ENCODE results near the gene DLGAP3. TPM values are rescaled to one million over a fixed set of nuclear protein-coding genes. Genes with fewer than 3 reads are reported as not detected.

DLGAP3 gene
- polyA plus RNA-seq = under 1 TPM; 0.10 to 0.11 TPM

GRCh38 chr1:34929497-34929852, at the start of gene DLGAP3:
Gene DLGAP3 (minus strand): TSS chr1:34929650. CDS start chr1:34905383, 24,267 bp downstream.
- peaks cover 5 to 32% of the 10 kb centered on the region in 2 donors for H3K27me3 ChIP-seq (ENCODE audit: control insufficient read depth in 1 of 2, insufficient read depth in 2 of 2, low read length in 2 of 2)
- WGBS, 2 donors = 1% methylated on average over 21 to 50 of the region's 50 CpGs
- no peaks in the 10 kb centered on the region for H3K9me3 ChIP-seq (ENCODE audit: control insufficient read depth in 2 of 2, insufficient read depth in 1 of 2, low read depth in 1 of 2, low read length in 1 of 2)
- H3K4me3 ChIP-seq (ENCODE audit: low read depth in 1 of 2, low read length in 2 of 2) = peak within 1 kb of the TSS in 1 of 2 donors; percentile 58
- H3K4me1 ChIP-seq (ENCODE audit: control insufficient read depth in 2 of 2, insufficient read depth in 2 of 2, low read length in 1 of 2) = peaks cover 0 to 6% of the 10 kb centered on the region in 2 donors
- no peaks in the 10 kb centered on the region for H3K36me3 ChIP-seq (ENCODE audit: control insufficient read depth in 2 of 2, insufficient read depth in 2 of 2, low read length in 1 of 2)
- H3K27ac ChIP-seq (ENCODE audit: low read depth in 2 of 2, low read length in 1 of 2) = no peak within 1 kb of the TSS

DNA sequence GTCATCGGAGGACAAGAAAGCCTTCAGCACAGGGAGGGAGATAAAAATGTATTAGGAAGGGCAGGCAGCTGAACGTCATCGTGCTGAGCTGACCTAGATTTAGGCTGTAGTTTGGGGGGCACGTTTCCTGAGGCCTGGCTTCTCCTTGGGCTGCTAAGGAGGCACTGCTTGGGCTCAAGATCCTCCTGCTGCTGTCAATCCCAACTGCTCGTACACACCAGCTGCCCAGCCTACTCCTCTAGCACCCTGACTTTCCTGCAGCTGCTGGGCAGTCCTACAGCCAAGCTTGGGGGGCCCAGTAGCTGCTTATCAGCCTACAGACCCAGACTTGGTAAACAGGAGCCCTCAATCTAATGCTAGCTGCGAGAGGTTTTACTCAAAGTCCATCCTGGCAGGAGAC, 49.5 kb upstream of the DLGAP3 start:
- Histone ChIP-seq H3K36me3 (ENCODE audit: control insufficient read depth in 2 of 2, insufficient read depth in 2 of 2, low read length in 1 of 2) (peaks cover 0 to 4% of the 10 kb centered on the region in 2 donors), H3K9me3 (ENCODE audit: control insufficient read depth in 2 of 2, insufficient read depth in 1 of 2, low read depth in 1 of 2, low read length in 1 of 2) (no peaks in the 10 kb centered on the region), H3K27ac (ENCODE audit: low read depth in 2 of 2, low read length in 1 of 2) (no peak overlapping the region), H3K27me3 (ENCODE audit: control insufficient read depth in 1 of 2, insufficient read depth in 2 of 2, low read length in 2 of 2) (no peaks in the 10 kb centered on the region), H3K4me1 (ENCODE audit: control insufficient read depth in 2 of 2, insufficient read depth in 2 of 2, low read length in 1 of 2) (peaks cover 0 to 4% of the 10 kb centered on the region in 2 donors), H3K4me3 (ENCODE audit: low read depth in 1 of 2, low read length in 2 of 2) (no peak overlapping the region)
- WGBS, 2 donors = 65 to 69% methylated on average over 6 of the region's 6 CpGs

- WGBS, 2 donors = 97 to 100% methylated on average over 2 of the region's 2 CpGs
- H3K4me1 ChIP-seq (ENCODE audit: control insufficient read depth in 2 of 2, insufficient read depth in 2 of 2, low read length in 1 of 2) = no peaks in the 10 kb centered on the region
- no peaks in the 10 kb centered on the region for H3K27me3 ChIP-seq (ENCODE audit: control insufficient read depth in 1 of 2, insufficient read depth in 2 of 2, low read length in 2 of 2)
- peaks cover 0 to 4% of the 10 kb centered on the region in 2 donors for H3K36me3 ChIP-seq (ENCODE audit: control insufficient read depth in 2 of 2, insufficient read depth in 2 of 2, low read length in 1 of 2)
- no peak overlapping the region for H3K4me3 ChIP-seq (ENCODE audit: low read depth in 1 of 2, low read length in 2 of 2)
- no peaks in the 10 kb centered on the region for H3K9me3 ChIP-seq (ENCODE audit: control insufficient read depth in 2 of 2, insufficient read depth in 1 of 2, low read depth in 1 of 2, low read length in 1 of 2)
- H3K27ac ChIP-seq (ENCODE audit: low read depth in 2 of 2, low read length in 1 of 2) = no peak overlapping the region
Measured at GRCh38 chr1:34977858-34978257, 48.4 kb upstream of the DLGAP3 start.

GRCh38 chr1:34977210-34977471, 47.7 kb upstream of the DLGAP3 start:
- Histone ChIP-seq H3K27ac (ENCODE audit: low read depth in 2 of 2, low read length in 1 of 2) (no peak overlapping the region), H3K4me1 (ENCODE audit: control insufficient read depth in 2 of 2, insufficient read depth in 2 of 2, low read length in 1 of 2) (no peaks in the 10 kb centered on the region), H3K4me3 (ENCODE audit: low read depth in 1 of 2, low read length in 2 of 2) (no peak overlapping the region), H3K36me3 (ENCODE audit: control insufficient read depth in 2 of 2, insufficient read depth in 2 of 2, low read length in 1 of 2) (peaks cover 0 to 4% of the 10 kb centered on the region in 2 donors), H3K27me3 (ENCODE audit: control insufficient read depth in 1 of 2, insufficient read depth in 2 of 2, low read length in 2 of 2) (no peaks in the 10 kb centered on the region), H3K9me3 (ENCODE audit: control insufficient read depth in 2 of 2, insufficient read depth in 1 of 2, low read depth in 1 of 2, low read length in 1 of 2) (no peaks in the 10 kb centered on the region)
- 89 to 91% methylated on average over 13 of the region's 13 CpGs for WGBS, 2 donors

DNA sequence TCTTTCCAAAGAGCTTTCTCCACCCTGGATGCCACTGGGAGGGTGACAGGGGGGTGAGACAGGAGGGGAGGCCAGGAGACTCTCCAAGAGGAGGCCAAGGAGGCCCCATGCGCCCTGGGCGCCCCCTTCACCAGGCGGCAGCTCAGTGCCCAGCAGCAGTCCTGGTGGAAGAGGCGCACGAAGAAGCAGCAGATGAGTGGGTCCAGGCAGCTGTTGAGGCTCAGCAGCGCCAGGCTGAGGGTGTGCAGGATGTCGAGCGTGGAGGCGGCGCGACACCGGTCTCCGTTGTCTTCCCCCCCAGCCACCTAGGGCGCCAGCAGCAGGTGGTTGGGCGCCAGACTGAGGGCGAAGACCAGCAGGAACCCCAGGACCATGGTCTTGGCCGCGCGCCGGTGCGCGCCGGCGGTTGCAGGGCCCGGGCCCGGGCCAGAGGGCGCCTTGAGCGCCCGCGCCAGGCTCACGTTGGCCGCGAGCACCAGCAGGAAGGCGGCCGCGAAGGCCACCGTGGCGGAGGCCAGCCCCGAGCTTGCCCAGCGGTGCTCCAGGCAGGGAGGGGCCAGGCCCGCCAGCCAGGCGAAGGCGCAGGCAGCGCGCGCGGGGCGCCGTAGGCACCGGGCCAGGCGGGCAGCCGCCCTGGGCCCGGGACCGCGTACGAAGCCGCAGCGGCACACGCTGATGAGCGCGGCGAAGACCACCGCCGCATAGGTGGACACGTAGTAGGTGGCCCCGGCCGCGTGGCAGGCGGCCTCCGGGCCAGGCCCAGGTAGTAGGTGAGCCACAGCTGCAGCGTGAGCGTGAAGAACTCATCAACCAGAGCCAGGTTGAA, 47.1 kb upstream of the DLGAP3 start:
- 73 to 77% methylated on average over 62 to 72 of the region's 72 CpGs for WGBS, 2 donors
- Histone ChIP-seq H3K4me1 (ENCODE audit: control insufficient read depth in 2 of 2, insufficient read depth in 2 of 2, low read length in 1 of 2) (no peaks in the 10 kb centered on the region), H3K9me3 (ENCODE audit: control insufficient read depth in 2 of 2, insufficient read depth in 1 of 2, low read depth in 1 of 2, low read length in 1 of 2) (no peaks in the 10 kb centered on the region), H3K36me3 (ENCODE audit: control insufficient read depth in 2 of 2, insufficient read depth in 2 of 2, low read length in 1 of 2) (peaks cover 0 to 4% of the 10 kb centered on the region in 2 donors), H3K27ac (ENCODE audit: low read depth in 2 of 2, low read length in 1 of 2) (no peak overlapping the region), H3K27me3 (ENCODE audit: control insufficient read depth in 1 of 2, insufficient read depth in 2 of 2, low read length in 2 of 2) (no peaks in the 10 kb centered on the region), H3K4me3 (ENCODE audit: low read depth in 1 of 2, low read length in 2 of 2) (no peak overlapping the region)

GRCh38 chr1:34975771-34976170, 46.3 kb upstream of the DLGAP3 start:
- Histone ChIP-seq H3K4me3 (ENCODE audit: low read depth in 1 of 2, low read length in 2 of 2) (no peak overlapping the region), H3K9me3 (ENCODE audit: control insufficient read depth in 2 of 2, insufficient read depth in 1 of 2, low read depth in 1 of 2, low read length in 1 of 2) (no peaks in the 10 kb centered on the region), H3K27me3 (ENCODE audit: control insufficient read depth in 1 of 2, insufficient read depth in 2 of 2, low read length in 2 of 2) (no peaks in the 10 kb centered on the region), H3K27ac (ENCODE audit: low read depth in 2 of 2, low read length in 1 of 2) (no peak overlapping the region), H3K4me1 (ENCODE audit: control insufficient read depth in 2 of 2, insufficient read depth in 2 of 2, low read length in 1 of 2) (peaks cover 0 to 3% of the 10 kb centered on the region in 2 donors), H3K36me3 (ENCODE audit: control insufficient read depth in 2 of 2, insufficient read depth in 2 of 2, low read length in 1 of 2) (peaks cover 0 to 4% of the 10 kb centered on the region in 2 donors)
- WGBS, 2 donors = 84 to 86% methylated on average over 6 of the region's 6 CpGs

- peaks cover 0 to 3% of the 10 kb centered on the region in 2 donors for H3K4me1 ChIP-seq (ENCODE audit: control insufficient read depth in 2 of 2, insufficient read depth in 2 of 2, low read length in 1 of 2)
- H3K9me3 ChIP-seq (ENCODE audit: control insufficient read depth in 2 of 2, insufficient read depth in 1 of 2, low read depth in 1 of 2, low read length in 1 of 2) = no peaks in the 10 kb centered on the region
- no peak overlapping the region for H3K27ac ChIP-seq (ENCODE audit: low read depth in 2 of 2, low read length in 1 of 2)
- H3K27me3 ChIP-seq (ENCODE audit: control insufficient read depth in 1 of 2, insufficient read depth in 2 of 2, low read length in 2 of 2) = no peaks in the 10 kb centered on the region
- WGBS, 2 donors = 90 to 92% methylated on average over 3 of the region's 3 CpGs
- no peak overlapping the region for H3K4me3 ChIP-seq (ENCODE audit: low read depth in 1 of 2, low read length in 2 of 2)
- peaks cover 0 to 4% of the 10 kb centered on the region in 2 donors for H3K36me3 ChIP-seq (ENCODE audit: control insufficient read depth in 2 of 2, insufficient read depth in 2 of 2, low read length in 1 of 2)
Measured at GRCh38 chr1:34975338-34975737, 45.9 kb upstream of the DLGAP3 start.

DNA sequence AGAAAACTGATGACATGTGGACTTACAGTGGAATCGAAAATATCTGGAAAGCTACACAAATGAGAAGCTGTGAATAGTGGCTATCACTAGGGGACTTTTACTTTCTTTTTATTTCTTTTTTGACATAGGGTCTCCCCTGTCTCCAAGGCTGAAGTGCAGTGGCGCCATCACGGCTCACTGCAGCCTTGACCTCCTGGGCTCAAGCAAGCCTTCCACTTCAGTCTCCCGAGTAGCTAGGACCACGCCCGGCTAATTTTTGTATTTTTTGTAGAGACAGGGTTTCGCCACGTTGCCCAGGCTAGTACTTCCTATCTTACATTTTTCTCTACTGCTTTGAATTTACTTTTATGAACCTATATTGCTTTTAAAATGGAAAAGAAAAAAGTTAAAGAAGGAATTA, 45.2 kb upstream of the DLGAP3 start:
- peaks cover 0 to 4% of the 10 kb centered on the region in 2 donors for H3K36me3 ChIP-seq (ENCODE audit: control insufficient read depth in 2 of 2, insufficient read depth in 2 of 2, low read length in 1 of 2)
- no peak overlapping the region for H3K4me3 ChIP-seq (ENCODE audit: low read depth in 1 of 2, low read length in 2 of 2)
- H3K27me3 ChIP-seq (ENCODE audit: control insufficient read depth in 1 of 2, insufficient read depth in 2 of 2, low read length in 2 of 2) = no peaks in the 10 kb centered on the region
- WGBS, 2 donors = 83% methylated on average over 8 of the region's 8 CpGs
- peaks cover 0 to 3% of the 10 kb centered on the region in 2 donors for H3K4me1 ChIP-seq (ENCODE audit: control insufficient read depth in 2 of 2, insufficient read depth in 2 of 2, low read length in 1 of 2)
- H3K27ac ChIP-seq (ENCODE audit: low read depth in 2 of 2, low read length in 1 of 2) = no peak overlapping the region
- no peaks in the 10 kb centered on the region for H3K9me3 ChIP-seq (ENCODE audit: control insufficient read depth in 2 of 2, insufficient read depth in 1 of 2, low read depth in 1 of 2, low read length in 1 of 2)

DNA sequence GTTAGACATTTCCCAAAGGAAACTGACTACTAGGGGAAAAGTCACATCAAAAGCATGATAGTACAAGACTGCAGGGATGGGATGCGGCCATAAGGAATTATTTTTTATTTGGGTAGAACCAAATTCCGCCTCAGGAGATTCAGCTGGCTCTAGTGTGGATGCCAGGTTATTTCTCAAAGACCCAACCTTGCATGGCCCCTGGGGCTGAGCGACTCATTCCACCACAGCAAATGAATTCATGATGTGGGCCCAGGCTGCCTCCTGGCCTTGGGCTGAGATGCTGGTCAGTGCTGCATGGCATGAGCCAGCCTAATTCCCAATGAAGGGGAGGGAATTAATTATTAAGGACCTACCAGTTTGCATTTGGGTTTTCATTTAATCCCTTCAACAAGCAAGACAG, 43.9 kb upstream of the DLGAP3 start:
- Histone ChIP-seq H3K27me3 (ENCODE audit: control insufficient read depth in 1 of 2, insufficient read depth in 2 of 2, low read length in 2 of 2) (no peaks in the 10 kb centered on the region), H3K27ac (ENCODE audit: low read depth in 2 of 2, low read length in 1 of 2) (no peak overlapping the region), H3K9me3 (ENCODE audit: control insufficient read depth in 2 of 2, insufficient read depth in 1 of 2, low read depth in 1 of 2, low read length in 1 of 2) (no peaks in the 10 kb centered on the region), H3K36me3 (ENCODE audit: control insufficient read depth in 2 of 2, insufficient read depth in 2 of 2, low read length in 1 of 2) (peaks cover 0 to 4% of the 10 kb centered on the region in 2 donors), H3K4me1 (ENCODE audit: control insufficient read depth in 2 of 2, insufficient read depth in 2 of 2, low read length in 1 of 2) (peaks cover 0 to 3% of the 10 kb centered on the region in 2 donors), H3K4me3 (ENCODE audit: low read depth in 1 of 2, low read length in 2 of 2) (no peak overlapping the region)
- 65 to 81% methylated on average over 3 of the region's 3 CpGs for WGBS, 2 donors

DNA sequence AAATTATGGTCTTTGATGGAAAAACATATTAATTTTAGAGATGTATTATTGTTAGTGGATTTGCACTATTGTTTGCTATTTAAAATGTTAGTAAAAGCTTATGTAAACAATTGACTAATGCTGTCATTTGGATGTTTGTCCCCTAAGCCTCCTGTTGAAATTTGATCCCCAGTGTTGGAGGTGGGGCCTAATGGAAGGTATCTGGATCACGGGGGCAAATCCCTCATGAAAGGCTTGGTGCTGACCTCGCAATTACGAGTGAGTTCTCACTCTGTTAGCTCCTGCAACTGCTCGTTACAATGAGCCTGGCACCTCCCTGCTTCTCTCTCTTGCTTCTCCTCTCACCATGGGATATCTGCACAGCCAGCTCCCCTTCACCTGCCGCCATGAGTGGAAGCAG, 41.4 kb upstream of the DLGAP3 start:
- no peak overlapping the region for H3K27ac ChIP-seq (ENCODE audit: low read depth in 2 of 2, low read length in 1 of 2)
- H3K27me3 ChIP-seq (ENCODE audit: control insufficient read depth in 1 of 2, insufficient read depth in 2 of 2, low read length in 2 of 2) = no peaks in the 10 kb centered on the region
- WGBS, 2 donors = 28 to 34% methylated on average over 5 of the region's 5 CpGs
- no peaks in the 10 kb centered on the region for H3K36me3 ChIP-seq (ENCODE audit: control insufficient read depth in 2 of 2, insufficient read depth in 2 of 2, low read length in 1 of 2)
- H3K9me3 ChIP-seq (ENCODE audit: control insufficient read depth in 2 of 2, insufficient read depth in 1 of 2, low read depth in 1 of 2, low read length in 1 of 2) = no peaks in the 10 kb centered on the region
- no peak overlapping the region for H3K4me3 ChIP-seq (ENCODE audit: low read depth in 1 of 2, low read length in 2 of 2)
- H3K4me1 ChIP-seq (ENCODE audit: control insufficient read depth in 2 of 2, insufficient read depth in 2 of 2, low read length in 1 of 2) = peaks cover 0 to 3% of the 10 kb centered on the region in 2 donors

Data from esophagus (tissue), 2 donors.